ENCODE results near the gene CD248. TPM values are rescaled to one million over a fixed set of nuclear protein-coding genes. Genes with fewer than 3 reads are reported as not detected.

The CD248 gene
- polyA plus RNA-seq, 1 experiment, result 180 TPM

DNA sequence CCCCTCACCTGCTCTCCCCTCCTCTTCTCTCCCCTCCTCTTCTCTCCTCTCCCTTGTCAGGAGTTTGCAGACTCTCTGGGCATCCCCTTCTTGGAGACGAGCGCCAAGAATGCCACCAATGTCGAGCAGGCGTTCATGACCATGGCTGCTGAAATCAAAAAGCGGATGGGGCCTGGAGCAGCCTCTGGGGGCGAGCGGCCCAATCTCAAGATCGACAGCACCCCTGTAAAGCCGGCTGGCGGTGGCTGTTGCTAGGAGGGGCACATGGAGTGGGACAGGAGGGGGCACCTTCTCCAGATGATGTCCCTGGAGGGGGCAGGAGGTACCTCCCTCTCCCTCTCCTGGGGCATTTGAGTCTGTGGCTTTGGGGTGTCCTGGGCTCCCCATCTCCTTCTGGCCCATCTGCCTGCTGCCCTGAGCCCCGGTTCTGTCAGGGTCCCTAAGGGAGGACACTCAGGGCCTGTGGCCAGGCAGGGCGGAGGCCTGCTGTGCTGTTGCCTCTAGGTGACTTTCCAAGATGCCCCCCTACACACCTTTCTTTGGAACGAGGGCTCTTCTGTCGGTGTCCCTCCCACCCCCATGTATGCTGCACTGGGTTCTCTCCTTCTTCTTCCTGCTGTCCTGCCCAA is 40.7 kb downstream of the CD248 start:
- TF ChIP-seq, protein P1, sequence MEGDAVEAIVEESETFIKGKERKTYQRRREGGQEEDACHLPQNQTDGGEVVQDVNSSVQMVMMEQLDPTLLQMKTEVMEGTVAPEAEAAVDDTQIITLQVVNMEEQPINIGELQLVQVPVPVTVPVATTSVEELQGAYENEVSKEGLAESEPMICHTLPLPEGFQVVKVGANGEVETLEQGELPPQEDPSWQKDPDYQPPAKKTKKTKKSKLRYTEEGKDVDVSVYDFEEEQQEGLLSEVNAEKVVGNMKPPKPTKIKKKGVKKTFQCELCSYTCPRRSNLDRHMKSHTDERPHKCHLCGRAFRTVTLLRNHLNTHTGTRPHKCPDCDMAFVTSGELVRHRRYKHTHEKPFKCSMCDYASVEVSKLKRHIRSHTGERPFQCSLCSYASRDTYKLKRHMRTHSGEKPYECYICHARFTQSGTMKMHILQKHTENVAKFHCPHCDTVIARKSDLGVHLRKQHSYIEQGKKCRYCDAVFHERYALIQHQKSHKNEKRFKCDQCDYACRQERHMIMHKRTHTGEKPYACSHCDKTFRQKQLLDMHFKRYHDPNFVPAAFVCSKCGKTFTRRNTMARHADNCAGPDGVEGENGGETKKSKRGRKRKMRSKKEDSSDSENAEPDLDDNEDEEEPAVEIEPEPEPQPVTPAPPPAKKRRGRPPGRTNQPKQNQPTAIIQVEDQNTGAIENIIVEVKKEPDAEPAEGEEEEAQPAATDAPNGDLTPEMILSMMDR (IDR thresholded peaks at IDR 0.05; ENCODE audit: insufficient read depth, low read depth, low read length), result no peak
- POLR2A ChIA-PET, result no interaction called here
- CTCF ChIA-PET, result no interaction called here

DNA sequence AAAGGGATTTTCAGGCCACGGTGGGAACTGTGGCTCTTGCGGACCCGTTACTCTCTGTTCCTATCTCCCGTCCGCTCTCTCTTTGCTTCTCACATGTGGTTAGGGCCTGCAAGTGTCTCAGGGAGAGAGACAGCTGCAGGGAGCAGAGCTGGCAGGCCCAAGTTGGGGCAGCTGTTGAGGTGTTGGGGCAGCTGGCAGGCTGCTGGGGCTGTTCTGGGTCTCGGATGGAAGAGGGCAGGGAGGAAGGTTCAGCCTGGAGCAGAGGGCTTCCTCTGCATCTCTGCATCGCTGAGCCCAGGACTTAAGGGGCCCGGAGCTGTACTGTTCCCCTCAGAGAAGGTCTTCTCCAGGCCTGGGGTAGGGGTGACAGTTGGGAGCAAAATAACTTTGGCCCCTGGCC is 41.4 kb downstream of the CD248 start:
- no peak overlapping the region for H3K4me3 ChIP-seq (ENCODE audit: low read depth, low read length)
- H3K36me3 ChIP-seq (ENCODE audit: control insufficient read depth, insufficient read depth, low read length), result peaks cover 35% of the 10 kb centered on the region
- POLR2A ChIA-PET, result no interaction called here
- no peak for DNase-seq (ENCODE audit: low read depth)
- CTCF ChIA-PET, result no interaction called here
- TF ChIP-seq, protein P1 (IDR thresholded peaks at IDR 0.05; ENCODE audit: insufficient read depth, low read depth, low read length), result no peak
- H3K27me3 ChIP-seq (ENCODE audit: control insufficient read depth, insufficient read depth, low read length), result no peaks in the 10 kb centered on the region

More for the DNA sequence above, 40.7 kb downstream of the CD248 start:
- Histone ChIP-seq H3K4me3 (ENCODE audit: low read depth, low read length) (no peak overlapping the region), H3K36me3 (ENCODE audit: control insufficient read depth, insufficient read depth, low read length) (peaks cover 33% of the 10 kb centered on the region), H3K27me3 (ENCODE audit: control insufficient read depth, insufficient read depth, low read length) (no peaks in the 10 kb centered on the region)
- no peak for DNase-seq (ENCODE audit: low read depth)

DNA sequence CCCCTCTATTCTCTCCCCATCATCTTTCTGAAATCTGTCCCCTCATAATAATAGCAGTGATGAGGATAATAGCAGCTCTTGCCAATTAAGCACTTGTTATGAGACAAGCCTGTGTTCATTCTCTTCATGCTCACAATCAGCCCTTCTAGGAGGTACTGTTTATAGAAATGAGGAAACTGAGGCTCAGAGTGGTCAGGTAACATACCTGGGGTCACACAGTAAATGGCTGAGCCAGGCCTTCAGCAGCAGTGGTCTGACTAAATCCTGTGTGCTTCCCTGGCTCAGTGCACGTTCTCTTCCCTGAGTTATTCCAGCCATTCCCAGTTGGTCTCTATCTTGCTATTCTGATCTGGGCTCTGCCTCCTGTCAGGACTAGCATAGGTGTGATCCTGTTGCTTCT is 42.6 kb downstream of the CD248 start:
- no peaks in the 10 kb centered on the region for H3K27me3 ChIP-seq (ENCODE audit: control insufficient read depth, insufficient read depth, low read length)
- peaks cover 35% of the 10 kb centered on the region for H3K36me3 ChIP-seq (ENCODE audit: control insufficient read depth, insufficient read depth, low read length)
- POLR2A ChIA-PET, result no interaction called here
- CTCF ChIA-PET, result interaction anchor here (1.0 to 8.7 kb wide), 2 partner anchors 7 to 15 kb away, joined by 3 to 60 read pairs; partner anchors contain the start of gene YIF1A
- TF ChIP-seq, protein P1 (IDR thresholded peaks at IDR 0.05; ENCODE audit: insufficient read depth, low read depth, low read length), result no peak
- H3K4me3 ChIP-seq (ENCODE audit: low read depth, low read length), result no peak overlapping the region
- no peak for DNase-seq (ENCODE audit: low read depth)

DNA sequence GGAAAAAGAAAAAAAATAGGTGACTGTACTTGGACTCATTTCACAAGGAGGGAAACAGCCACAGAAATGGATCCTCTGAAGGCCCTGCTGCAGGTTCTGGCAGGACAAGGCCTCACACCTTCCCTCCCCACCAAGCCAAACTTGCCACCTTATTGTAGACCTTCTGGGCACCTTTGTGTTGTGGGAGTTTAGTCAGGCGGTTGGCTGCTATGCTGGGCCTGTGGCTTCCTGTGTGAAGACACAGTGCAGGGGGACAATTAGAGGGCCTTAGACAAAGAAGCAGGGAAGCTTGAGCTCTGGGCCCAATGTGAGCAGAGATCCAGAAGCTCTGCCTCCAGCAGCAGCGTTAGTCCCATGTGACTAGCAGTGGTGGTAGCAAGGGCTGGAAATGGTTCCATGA is 44.2 kb downstream of the CD248 start:
- CTCF ChIA-PET, result interaction anchor here (0.8 to 8.7 kb wide), 3 partner anchors 9 to 17 kb away, joined by 3 to 60 read pairs (median 3); no protein-coding TSS in a partner anchor
- POLR2A ChIA-PET, result no interaction called here
- no peak for DNase-seq (ENCODE audit: low read depth)
- TF ChIP-seq, protein P1 (IDR thresholded peaks at IDR 0.05; ENCODE audit: insufficient read depth, low read depth, low read length), result no peak
- Histone ChIP-seq H3K27me3 (ENCODE audit: control insufficient read depth, insufficient read depth, low read length) (no peaks in the 10 kb centered on the region), H3K4me3 (ENCODE audit: low read depth, low read length) (no peak overlapping the region), H3K36me3 (ENCODE audit: control insufficient read depth, insufficient read depth, low read length) (peaks cover 35% of the 10 kb centered on the region)

DNA sequence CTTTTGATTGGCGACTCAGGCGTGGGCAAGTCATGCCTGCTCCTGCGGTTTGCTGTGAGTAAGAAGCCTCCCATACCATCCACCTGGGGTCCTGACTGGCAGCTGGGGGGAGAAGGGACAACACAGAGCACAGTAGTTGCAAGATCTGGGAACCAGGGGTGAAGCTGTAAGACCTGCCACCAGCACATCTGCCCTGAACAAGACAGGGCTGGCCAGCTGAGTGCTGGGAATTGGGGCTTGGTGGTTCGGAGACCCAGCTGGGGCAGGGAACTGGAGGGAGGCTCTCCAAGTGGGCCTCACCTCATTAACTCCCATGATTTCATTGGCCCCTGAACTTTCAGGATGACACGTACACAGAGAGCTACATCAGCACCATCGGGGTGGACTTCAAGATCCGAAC is 45.0 kb downstream of the CD248 start:
- Histone ChIP-seq H3K4me3 (ENCODE audit: low read depth, low read length) (no peak overlapping the region), H3K27me3 (ENCODE audit: control insufficient read depth, insufficient read depth, low read length) (no peaks in the 10 kb centered on the region), H3K36me3 (ENCODE audit: control insufficient read depth, insufficient read depth, low read length) (peaks cover 35% of the 10 kb centered on the region)
- TF ChIP-seq, protein P1 (IDR thresholded peaks at IDR 0.05; ENCODE audit: insufficient read depth, low read depth, low read length), result no peak
- ChIA-PET CTCF (interaction anchor here (1.1 to 8.7 kb wide), 2 partner anchors 10 to 18 kb away, joined by 3 to 60 read pairs; no protein-coding TSS in a partner anchor), POLR2A (no interaction called here)
- no peak for DNase-seq (ENCODE audit: low read depth)
